Activated CD8-positive, alpha-beta T cell treated with anti-CD3 and anti-CD28 coated beads for 36 hours (primary cell): ENCODE measurements around the gene ALG8. TPM values are rescaled to one million over a fixed set of nuclear protein-coding genes. Genes with fewer than 3 reads are reported as not detected.
"Not testable (repeated sequence)": the region's sequence is repeated elsewhere in the genome, so short reads cannot be mapped to it uniquely, and the experiment has no call there.

Experiments
- ATAC-seq: fragments of 200-7000 bp; cut with Tn5 transposase; one replicate; pipeline ENCODE4 v1.10.0; 2021; ENCODE audit warnings: mild to moderate bottlenecking, moderate library complexity
- CTCF ChIA-PET: fragments of 350-600 bp; sonication (Branson Sonifier 250); formaldehyde crosslinking; loops from one replicate; lab custom pipeline; 2021; ENCODE audit warnings: antibody characterized with exemption; lab: Charles Lee
- POLR2A ChIA-PET: fragments of 350-600 bp; sonication (Branson Sonifier 250); formaldehyde crosslinking; loops from one replicate; lab custom pipeline; 2021; ENCODE audit warnings: antibody characterized with exemption; lab: Charles Lee
- DNase-seq: peaks from one replicate; pipeline ENCODE4 v3.0.0-alpha.2; 2020
- H3K27ac Mint-ChIP-seq: one replicate; pipeline ENCODE4 v1.8.0; 2021; ENCODE audit warnings: mild to moderate bottlenecking, mixed read lengths
- H3K27me3 Mint-ChIP-seq: one replicate; pipeline ENCODE4 v1.8.0; 2021; ENCODE audit warnings: mixed read lengths
- H3K36me3 Mint-ChIP-seq: one replicate; pipeline ENCODE4 v1.8.0; 2021; ENCODE audit warnings: low read depth, mixed read lengths
- H3K4me1 Mint-ChIP-seq: one replicate; pipeline ENCODE4 v1.8.0; 2021; ENCODE audit warnings: low read depth, mixed read lengths
- H3K4me3 Mint-ChIP-seq: one replicate; pipeline ENCODE4 v1.8.0; 2021; ENCODE audit warnings: mild to moderate bottlenecking, moderate library complexity, mixed read lengths
- H3K9me3 Mint-ChIP-seq: one replicate; pipeline ENCODE4 v1.8.0; 2021; ENCODE audit warnings: mixed read lengths
- intact Hi-C: fragments of 100-400 bp; cut with micrococcal nuclease; formaldehyde crosslinking; loops from one replicate; pipeline ENCODE4 v1.10.0; 2022
- total RNA-seq, 2 experiments: library from RNA; stranded (reverse); gene quantifications; one replicate each; pipeline ENCODE4 v1.2.3, GENCODE V29; 2021
- TF ChIP-seq, protein P1 (sequence below): fragments of 200-600 bp; IDR thresholded peaks from one replicate; pipeline ENCODE4 v1.8.0; 2022; ENCODE audit warnings: antibody characterized with exemption, mild to moderate bottlenecking

Gene ALG8
- total RNA-seq, 2 experiments from 2014 or later: 45.5 to 47.7 TPM

DNA sequence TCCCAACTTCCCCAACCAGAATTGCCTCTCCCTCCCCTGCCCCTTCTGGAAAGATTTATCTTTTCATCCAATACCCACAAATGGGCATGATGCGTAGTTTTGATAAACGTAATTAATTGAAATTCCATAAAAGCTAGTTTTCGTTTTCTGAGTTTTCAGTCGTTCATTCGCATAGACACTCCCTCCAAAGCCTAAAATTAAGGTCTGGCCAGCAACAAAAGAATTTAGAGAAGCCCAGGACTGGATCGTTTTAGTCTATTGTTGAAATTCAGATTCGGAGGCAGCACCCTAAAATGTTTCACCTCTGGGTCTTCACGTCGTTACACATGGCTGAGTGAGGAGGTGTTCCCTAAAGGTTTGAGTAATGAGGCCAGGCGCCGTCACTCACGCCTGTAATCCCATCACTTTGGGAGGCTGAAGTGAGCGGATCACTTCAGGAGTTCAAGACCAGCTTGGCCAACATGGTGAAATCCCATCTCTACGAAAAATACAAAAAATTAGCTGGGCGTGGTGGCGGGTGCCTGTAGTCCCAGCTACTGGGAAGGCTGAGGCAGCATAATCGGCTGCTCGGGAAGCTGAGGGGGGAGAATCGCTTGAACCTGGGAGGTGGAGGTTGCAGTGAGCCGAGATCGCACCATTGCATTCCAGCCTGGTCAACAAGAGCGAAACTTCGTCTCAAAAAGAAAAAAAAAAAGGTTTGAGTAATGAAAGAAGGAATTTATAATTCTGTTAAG is 59.2 kb downstream of the ALG8 start:
- ATAC-seq: peak; percentile 2
- TF ChIP-seq, protein P1, sequence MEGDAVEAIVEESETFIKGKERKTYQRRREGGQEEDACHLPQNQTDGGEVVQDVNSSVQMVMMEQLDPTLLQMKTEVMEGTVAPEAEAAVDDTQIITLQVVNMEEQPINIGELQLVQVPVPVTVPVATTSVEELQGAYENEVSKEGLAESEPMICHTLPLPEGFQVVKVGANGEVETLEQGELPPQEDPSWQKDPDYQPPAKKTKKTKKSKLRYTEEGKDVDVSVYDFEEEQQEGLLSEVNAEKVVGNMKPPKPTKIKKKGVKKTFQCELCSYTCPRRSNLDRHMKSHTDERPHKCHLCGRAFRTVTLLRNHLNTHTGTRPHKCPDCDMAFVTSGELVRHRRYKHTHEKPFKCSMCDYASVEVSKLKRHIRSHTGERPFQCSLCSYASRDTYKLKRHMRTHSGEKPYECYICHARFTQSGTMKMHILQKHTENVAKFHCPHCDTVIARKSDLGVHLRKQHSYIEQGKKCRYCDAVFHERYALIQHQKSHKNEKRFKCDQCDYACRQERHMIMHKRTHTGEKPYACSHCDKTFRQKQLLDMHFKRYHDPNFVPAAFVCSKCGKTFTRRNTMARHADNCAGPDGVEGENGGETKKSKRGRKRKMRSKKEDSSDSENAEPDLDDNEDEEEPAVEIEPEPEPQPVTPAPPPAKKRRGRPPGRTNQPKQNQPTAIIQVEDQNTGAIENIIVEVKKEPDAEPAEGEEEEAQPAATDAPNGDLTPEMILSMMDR: no peak
- peaks cover 36% of the 10 kb centered on the region for H3K4me1 Mint-ChIP-seq

DNA sequence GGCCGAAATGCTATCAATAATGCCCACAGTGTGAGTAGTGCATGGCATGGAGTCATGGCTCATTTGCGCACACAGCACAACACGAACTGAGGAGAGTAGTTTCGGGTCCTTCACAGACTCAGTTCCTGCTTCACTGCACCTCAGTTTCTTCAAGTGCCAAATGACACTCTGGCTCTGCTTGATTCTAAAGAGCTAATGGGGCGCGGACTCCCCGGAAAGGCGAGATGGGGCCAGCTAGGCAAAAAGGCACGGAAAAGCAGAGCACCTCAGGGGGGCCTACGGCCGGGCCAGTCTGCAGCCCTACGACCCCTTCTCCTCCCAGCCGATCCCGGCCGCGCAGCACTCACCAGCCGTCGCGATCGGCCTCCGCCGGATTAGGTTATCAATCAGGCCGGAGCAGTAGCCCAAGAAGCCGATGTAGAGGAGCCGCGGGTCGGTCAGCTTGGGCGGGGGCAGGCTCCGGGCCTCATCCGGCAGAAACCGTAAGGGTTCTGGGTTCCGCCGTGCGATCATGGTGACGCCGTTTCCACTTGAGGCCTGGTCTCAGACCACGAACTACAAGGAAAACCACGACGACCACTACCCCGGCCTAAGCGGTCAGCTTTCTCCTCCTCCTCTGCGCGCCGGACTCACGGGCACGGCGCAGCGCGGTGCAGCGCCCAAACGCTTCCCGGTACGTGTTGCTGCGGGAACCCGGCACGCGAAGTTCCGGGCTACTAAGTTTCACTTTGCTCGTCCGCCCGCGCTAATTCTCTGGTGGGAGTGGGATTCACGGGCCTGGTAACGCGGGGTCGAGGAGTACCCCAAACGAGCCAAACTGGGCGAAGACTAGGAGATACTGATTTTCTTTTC is 60.0 kb downstream of the ALG8 start, which contains the start of gene NDUFC2:
Gene NDUFC2, minus strand, starts transcription at position 631 of the 852 bp plus-strand sequence. Its CDS starts 118 bp downstream, at position 513.
- Mint-ChIP-seq H3K27ac (peak within 1 kb of the TSS; percentile 88), H3K9me3 (no peaks in the 10 kb centered on the region), H3K27me3 (no peaks in the 10 kb centered on the region), H3K36me3 (peaks cover 14% of the 10 kb centered on the region), H3K4me3 (peak within 1 kb of the TSS; percentile 91), H3K4me1 (peaks cover 42% of the 10 kb centered on the region)
- ChIA-PET POLR2A (interaction anchor here (0.9 to 3.3 kb wide), 13 partner anchors 8 to 124 kb away, joined by 3 to 15 read pairs (median 4); partner anchors contain the start of genes ALG8, INTS4 and THRSP), CTCF (interaction anchor here (1.1 to 1.7 kb wide), 5 partner anchors 12 to 340 kb away, joined by 3 to 7 read pairs (median 3); no protein-coding TSS in a partner anchor)
- TF ChIP-seq, protein P1: no peak
- intact Hi-C loops: loop anchor here (2.0 kb wide), 1 partner anchor 123 kb away; no protein-coding TSS in a partner anchor
- peak; percentile 75 for DNase-seq
- ATAC-seq: peak; percentile 78

More for the DNA sequence above, 59.2 kb downstream of the ALG8 start:
- CTCF ChIA-PET: interaction anchor here (1.0 to 1.7 kb wide), 5 partner anchors 11 to 339 kb away, joined by 3 to 7 read pairs (median 3); no protein-coding TSS in a partner anchor
- peak overlapping the region; percentile 91 for H3K4me3 Mint-ChIP-seq
- POLR2A ChIA-PET: interaction anchor here (0.9 to 3.3 kb wide), 6 partner anchors 8 to 107 kb away, joined by 3 to 15 read pairs (median 4); partner anchors contain the start of genes ALG8 and THRSP
- H3K9me3 Mint-ChIP-seq: no peaks in the 10 kb centered on the region
- no peaks in the 10 kb centered on the region for H3K27me3 Mint-ChIP-seq
- intact Hi-C loops: no loop called here
- DNase-seq: no peak
- H3K36me3 Mint-ChIP-seq: peaks cover 14% of the 10 kb centered on the region
- peak overlapping the region; percentile 88 for H3K27ac Mint-ChIP-seq

DNA sequence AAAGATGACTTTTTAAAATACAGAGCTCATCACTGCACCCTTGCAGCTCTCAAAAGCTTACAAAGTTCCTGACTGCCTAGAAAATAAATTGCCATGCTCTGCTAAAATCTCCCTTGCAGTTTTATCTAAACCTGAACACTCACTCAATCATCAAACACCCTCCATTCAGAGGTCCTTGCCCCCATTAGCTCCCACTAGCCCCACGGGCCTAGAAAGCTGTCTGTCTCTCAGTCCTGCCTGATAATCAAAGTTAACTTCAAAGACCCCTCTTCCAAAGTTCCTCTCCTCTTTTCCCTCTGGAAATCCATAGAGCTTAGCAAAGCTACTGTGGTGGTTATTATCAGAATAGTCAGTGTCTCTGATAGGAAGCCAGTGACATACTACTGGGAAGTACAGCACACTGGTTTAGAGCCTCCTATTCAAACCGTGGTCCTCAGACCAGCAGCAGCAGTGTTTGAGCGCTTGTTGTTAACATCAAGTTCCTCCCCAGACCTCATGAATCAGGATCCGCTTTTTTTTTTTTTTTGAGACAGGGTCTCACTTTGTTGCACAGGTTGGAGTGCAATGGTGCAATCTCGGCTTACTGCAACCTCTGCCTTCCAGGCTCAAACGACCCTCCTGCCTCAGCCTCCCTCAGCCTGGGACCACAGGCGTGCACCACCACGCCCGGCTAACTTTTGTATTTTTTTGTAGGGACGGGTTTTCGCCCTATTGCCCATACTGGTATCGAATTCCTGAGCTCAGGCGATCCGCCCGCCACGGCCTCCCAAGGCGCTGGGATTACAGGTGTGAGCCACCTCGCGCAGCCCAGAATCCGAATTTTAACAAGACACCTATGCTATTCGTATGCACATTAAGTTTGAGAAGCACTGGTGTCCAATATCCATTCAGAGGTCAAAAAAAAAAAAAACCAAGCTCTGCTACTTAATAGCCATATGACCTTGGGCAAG is 60.9 kb downstream of the ALG8 start:
- peak overlapping the region; percentile 91 for H3K4me3 Mint-ChIP-seq
- POLR2A ChIA-PET: interaction anchor here (0.7 to 3.3 kb wide), 9 partner anchors 9 to 124 kb away, joined by 3 to 15 read pairs (median 4); partner anchors contain the start of genes ALG8, KCTD21 and USP35
- H3K9me3 Mint-ChIP-seq: no peaks in the 10 kb centered on the region
- no peak for ATAC-seq
- peaks cover 45% of the 10 kb centered on the region for H3K4me1 Mint-ChIP-seq
- TF ChIP-seq, protein P1: no peak
- H3K36me3 Mint-ChIP-seq: peaks cover 15% of the 10 kb centered on the region
- H3K27ac Mint-ChIP-seq: peak overlapping the region; percentile 88
- DNase-seq: no peak
- CTCF ChIA-PET: interaction anchor here (1.0 to 1.7 kb wide), 7 partner anchors 9 to 486 kb away, joined by 3 to 9 read pairs (median 6); no protein-coding TSS in a partner anchor
- H3K27me3 Mint-ChIP-seq: no peaks in the 10 kb centered on the region
- intact Hi-C loops: loop anchor here (2.0 kb wide), 1 partner anchor 124 kb away; no protein-coding TSS in a partner anchor

DNA sequence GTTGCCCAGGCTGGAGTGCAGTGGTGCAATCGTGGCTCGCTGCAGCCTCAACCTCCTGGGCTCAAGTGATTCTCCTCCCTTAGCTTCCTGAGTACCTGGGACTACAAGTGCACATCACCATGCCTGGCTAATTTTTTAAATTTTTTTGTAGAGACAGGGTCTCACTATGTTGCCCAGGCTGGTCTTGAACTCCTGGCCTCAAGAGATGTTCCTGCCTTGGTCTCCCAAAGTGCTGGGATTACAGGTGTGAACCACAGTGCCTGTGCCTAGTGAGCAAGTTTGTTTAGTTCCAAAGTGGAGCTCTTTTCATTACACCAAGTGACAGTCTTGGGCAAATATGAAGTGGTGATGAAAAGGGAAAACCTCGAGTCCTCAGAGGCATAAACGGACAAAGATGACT is 61.8 kb downstream of the ALG8 start:
- ATAC-seq, DNase-seq, H3K27me3 Mint-ChIP-seq, H3K27ac Mint-ChIP-seq, intact Hi-C loops, H3K9me3 Mint-ChIP-seq: not testable (repeated sequence)
- ChIA-PET CTCF (interaction anchor here (1.0 to 1.7 kb wide), 5 partner anchors 9 to 487 kb away, joined by 3 to 9 read pairs (median 6); partner anchors contain the start of gene INTS4), POLR2A (interaction anchor here (0.7 to 3.3 kb wide), 5 partner anchors 8 to 111 kb away, joined by 3 to 15 read pairs (median 4); partner anchors contain the start of genes ALG8, KCTD21 and USP35)
- Mint-ChIP-seq H3K4me1 (peaks cover 45% of the 10 kb centered on the region), H3K4me3 (peak overlapping the region; percentile 91), H3K36me3 (peaks cover 18% of the 10 kb centered on the region)
